ENCODE data around the gene CLDN20. TPM values are rescaled to one million over a fixed set of nuclear protein-coding genes. Genes with fewer than 3 reads are reported as not detected.

The CLDN20 gene, protein sequence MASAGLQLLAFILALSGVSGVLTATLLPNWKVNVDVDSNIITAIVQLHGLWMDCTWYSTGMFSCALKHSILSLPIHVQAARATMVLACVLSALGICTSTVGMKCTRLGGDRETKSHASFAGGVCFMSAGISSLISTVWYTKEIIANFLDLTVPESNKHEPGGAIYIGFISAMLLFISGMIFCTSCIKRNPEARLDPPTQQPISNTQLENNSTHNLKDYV
- total RNA-seq (2021; fragmentation: NEBNext Ultra II Directional; extraction: Animal tissue kit (Norgen Biotek cat#: 25700)) = not detected in 2 replicates
- not detected in 2 replicates for polyA plus RNA-seq (2011; rRNA removed)
- polyA plus RNA-seq (2011; cell fraction: cytosol; rRNA removed) = not detected
- not detected for polyA plus RNA-seq (2011; cell fraction: nucleus; rRNA removed)
- polyA plus RNA-seq (2012, experiment 1 of 2) = 0.46 to 1.2 TPM (median 0.71 TPM) in 4 replicates
- polyA plus RNA-seq (2012, experiment 2 of 2) = not detected
- polyA plus RNA-seq (2013, experiment 1 of 2) = not detected
- polyA plus RNA-seq (2013, experiment 2 of 2) = not detected
- polyA minus RNA-seq (2011; rRNA and poly(A)+ RNA removed) = 0.24 TPM in 1 of 2 replicates, not detected in the other
- not detected for polyA minus RNA-seq (2011; cell fraction: cytosol; rRNA and poly(A)+ RNA removed)
- 0.70 TPM for polyA minus RNA-seq (2011; cell fraction: nucleus; rRNA and poly(A)+ RNA removed)
- long read RNA-seq, experiment 1 = 0 reads
- long read RNA-seq, experiment 2 = 0 reads

DNA sequence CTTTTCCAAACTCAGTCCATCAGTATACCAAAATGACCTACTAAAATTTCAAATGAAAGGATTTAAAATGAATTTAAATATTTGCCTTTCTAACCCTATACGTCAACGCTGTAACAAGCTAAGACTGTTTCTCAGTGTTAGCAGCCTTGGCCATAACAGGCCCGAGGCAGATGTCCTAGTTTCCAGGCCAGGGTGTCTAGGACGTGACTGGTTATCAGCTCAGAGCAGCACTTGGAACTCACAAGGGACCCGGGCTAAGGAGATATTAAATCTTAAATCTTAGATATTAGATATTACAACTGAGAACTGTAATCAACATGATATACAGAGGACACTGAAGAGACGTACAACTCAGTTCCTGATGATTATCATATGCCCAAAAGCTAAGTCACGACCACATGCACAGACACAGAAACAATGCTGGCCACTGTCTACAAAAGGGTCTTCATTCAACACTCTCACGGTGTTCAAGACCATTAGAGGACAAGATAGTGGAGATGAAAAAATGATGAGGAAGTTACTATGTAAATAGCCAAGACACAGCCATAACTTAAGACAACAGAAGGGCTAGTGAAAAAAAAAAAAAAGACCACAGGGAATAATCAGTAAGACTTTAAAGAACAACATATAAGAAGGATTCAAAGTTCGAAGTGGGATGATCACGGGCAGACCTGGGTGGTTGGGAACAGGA lies at the start of gene CLDN20:
Gene CLDN20, plus strand, starts transcription at position 641 of the 691 bp plus-strand sequence. CDS start 11,707 bp downstream, outside the sequence.
- no peak within 1 kb of the TSS for H4K5ac ChIP-seq (ENCODE audit: insufficient read length, low read depth, low read length)
- no peak within 1 kb of the TSS for H3K27ac ChIP-seq (ENCODE audit: low read depth, low read length)
- H4K91ac ChIP-seq (replicated peaks; ENCODE audit: insufficient read length, low read length) = no peak within 1 kb of the TSS
- no peak within 1 kb of the TSS for H2BK120ac ChIP-seq (replicated peaks; ENCODE audit: low read depth, low read length)
- H3K23ac ChIP-seq (ENCODE audit: insufficient read length) = no peak within 1 kb of the TSS
- no peaks in the 10 kb centered on the region for H3K79me1 ChIP-seq (ENCODE audit: low read depth, low read length)
- no peak within 1 kb of the TSS for H3K56ac ChIP-seq (replicated peaks; ENCODE audit: insufficient read length, low read depth, low read length)
- H3K23me2 ChIP-seq (ENCODE audit: low read depth, low read length) = no peaks in the 10 kb centered on the region
- H3K79me2 ChIP-seq (ENCODE audit: control insufficient read depth in 1 of 2, insufficient read depth in 2 of 2, low read length in 2 of 2) = peaks cover 3 to 4% of the 10 kb centered on the region in 2 experiments; a peak in 1 of 4 replicates
- no peak within 1 kb of the TSS for H4K8ac ChIP-seq (ENCODE audit: extremely low read depth, insufficient read depth, low read length)
- H3K36me3 ChIP-seq (ENCODE audit: control insufficient read depth in 2 of 4, insufficient read depth in 4 of 4, low read length in 3 of 4) = peaks cover 6 to 33% (median 20%) of the 10 kb centered on the region in 4 experiments
- H4K20me1 ChIP-seq (replicated peaks in 1 of 2; ENCODE audit: control insufficient read depth in 1 of 2, insufficient read depth in 2 of 2, low read length in 2 of 2) = peaks cover 2 to 3% of the 10 kb centered on the region in 2 experiments
- FAIRE-seq (no peak), DNase-seq (ENCODE audit: low read depth in 1 of 2, low spot score in 2 of 2) (no peak)
- ChIA-PET POLR2A (ENCODE audit: partially characterized antibody) (no interaction called here), CTCF (ENCODE audit: partially characterized antibody) (interaction anchor here (0.8 to 6.4 kb wide), 7 partner anchors 9 to 337 kb away, joined by 3 to 72 read pairs (median 3); no protein-coding TSS in a partner anchor)
- TF ChIP-seq SAP30 (IDR thresholded peaks at IDR 0.05; ENCODE audit: insufficient read depth, insufficient replicate concordance, low read length) = no peak
- TF ChIP-seq, protein P1, sequence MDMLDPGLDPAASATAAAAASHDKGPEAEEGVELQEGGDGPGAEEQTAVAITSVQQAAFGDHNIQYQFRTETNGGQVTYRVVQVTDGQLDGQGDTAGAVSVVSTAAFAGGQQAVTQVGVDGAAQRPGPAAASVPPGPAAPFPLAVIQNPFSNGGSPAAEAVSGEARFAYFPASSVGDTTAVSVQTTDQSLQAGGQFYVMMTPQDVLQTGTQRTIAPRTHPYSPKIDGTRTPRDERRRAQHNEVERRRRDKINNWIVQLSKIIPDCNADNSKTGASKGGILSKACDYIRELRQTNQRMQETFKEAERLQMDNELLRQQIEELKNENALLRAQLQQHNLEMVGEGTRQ (IDR thresholded peaks at IDR 0.05; ENCODE audit: low read length) = no peak
- TF ChIP-seq KDM4A (IDR thresholded peaks at IDR 0.05; ENCODE audit: low read depth, low read length, severe bottlenecking) = no peak
- no peak for TF ChIP-seq TEAD4 (IDR thresholded peaks at IDR 0.05; ENCODE audit: low read depth, low read length)
- no peak for TF ChIP-seq PHF8 (conservative IDR thresholded peaks at IDR 0.05; ENCODE audit: low read depth, low read length)
- no peak within 1 kb of the TSS for H3K18ac ChIP-seq (ENCODE audit: extremely low read depth, low read length)
- H3K4ac ChIP-seq (replicated peaks; ENCODE audit: insufficient read length, low read depth, low read length) = no peak within 1 kb of the TSS
- no peak within 1 kb of the TSS for H3K14ac ChIP-seq (ENCODE audit: insufficient read length)
- H2AK5ac ChIP-seq (ENCODE audit: low read depth, low read length) = no peak within 1 kb of the TSS
- H3K4me3 ChIP-seq (ENCODE audit: extremely low read depth in 1 of 4, insufficient read depth in 2 of 4, low read depth in 3 of 4, low read length in 4 of 4) = no peak within 1 kb of the TSS
- no peak within 1 kb of the TSS for H2BK5ac ChIP-seq (ENCODE audit: low read depth, low read length)
- H3K9me3 ChIP-seq (ENCODE audit: insufficient read depth in 2 of 2, low read depth in 1 of 2, low read length in 1 of 2) = peaks cover 0 to 4% of the 10 kb centered on the region in 2 experiments; a peak in 2 of 4 replicates
- H3K4me2 ChIP-seq (ENCODE audit: insufficient read depth in 1 of 2, low read depth in 2 of 2, low read length in 2 of 2) = no peak within 1 kb of the TSS
- no peak within 1 kb of the TSS for H2BK15ac ChIP-seq (ENCODE audit: low read length)
- no peak within 1 kb of the TSS for H2AFZ ChIP-seq (ENCODE audit: low read length)
- H2BK20ac ChIP-seq (ENCODE audit: low read length) = no peak within 1 kb of the TSS
- WGBS, 2 experiments (ENCODE audit: extremely low coverage in 1 of 2, insufficient coverage in 1 of 2, insufficient read length in 1 of 2, insufficient replicate concordance in 2 of 2, low coverage in 1 of 2, low lambda C conversion rate in 2 of 2, missing lambda C conversion rate in 1 of 2) = 87% methylated on average over 10 of the region's 10 CpGs; no CpG with 5 or more reads in 1 of the 2 experiments
- 0 out of 2 replicates have a peak within 1 kb of the TSS, but pooled peaks have one; percentile 13 for H2BK12ac ChIP-seq (ENCODE audit: low read depth, low read length)
- no peaks in the 10 kb centered on the region for H3K27me3 ChIP-seq (replicated peaks in 1 of 4; ENCODE audit: control insufficient read depth in 3 of 4, extremely low read depth in 1 of 4, insufficient read depth in 3 of 4, low read length in 3 of 4)
- peaks cover 0 to 7% (median 4%) of the 10 kb centered on the region in 4 experiments; a peak in 4 of 7 replicates for H3K4me1 ChIP-seq (replicated peaks in 1 of 4; ENCODE audit: control insufficient read depth in 3 of 4, insufficient read depth in 4 of 4, low read length in 3 of 4)
- no peak within 1 kb of the TSS for H3K9ac ChIP-seq (replicated peaks in 1 of 4; ENCODE audit: extremely low read depth in 1 of 4, low read depth in 3 of 4, low read length in 3 of 4)

Measured in H1 (cell line).